GM10266 (cell line): ENCODE results near the gene SYNE2.

ENCODE experiments used
- DNase-seq: peaks from one replicate; pipeline ENCODE4 v3.0.0; 2012; ENCODE audit errors: extremely low spot score
- CTCF ChIP-seq: IDR thresholded peaks from 2 replicates; pipeline ENCODE4 v1.5.1; 2012; ENCODE audit warnings: mild to moderate bottlenecking, low read depth; ENCODE audit not compliant: control insufficient read depth, insufficient read depth; ENCODE audit errors: missing control alignments

The SYNE2 gene

GRCh38 chr14:63878792-63879191 lies 26.0 kb downstream of the SYNE2 start:
- no peak for TF ChIP-seq CTCF
- no peak for DNase-seq

GRCh38 chr14:63881926-63882325 lies 29.1 kb downstream of the SYNE2 start:
- no peak for TF ChIP-seq CTCF
- no peak for DNase-seq

- TF ChIP-seq CTCF: no peak
- DNase-seq: no peak
Observed at GRCh38 chr14:63887899-63888298, 35.1 kb downstream of the SYNE2 start.

GRCh38 chr14:63890553-63890952 lies 37.7 kb downstream of the SYNE2 start:
- no peak for TF ChIP-seq CTCF
- DNase-seq: no peak

- no peak for DNase-seq
Observed at GRCh38 chr14:63891148-63891975, 38.6 kb downstream of the SYNE2 start.

GRCh38 chr14:63892265-63892664 lies 39.5 kb downstream of the SYNE2 start:
- TF ChIP-seq CTCF: no peak
- no peak for DNase-seq

More at GRCh38 chr14:63891148-63891975, 38.6 kb downstream of the SYNE2 start:
- TF ChIP-seq CTCF: no peak

GRCh38 chr14:63893701-63894458 lies 41.1 kb downstream of the SYNE2 start:
- no peak for DNase-seq
- TF ChIP-seq CTCF: no peak
